Suppressor macrophage treated with lipopolysaccharide for 1 hour (primary cell): ENCODE measurements around the gene MS4A10.

Experiments
- DNase-seq, 3 donors: peaks; one replicate each; pipeline ENCODE4 v3.0.0-alpha.2; 2020 to 2022

The MS4A10 gene

DNA sequence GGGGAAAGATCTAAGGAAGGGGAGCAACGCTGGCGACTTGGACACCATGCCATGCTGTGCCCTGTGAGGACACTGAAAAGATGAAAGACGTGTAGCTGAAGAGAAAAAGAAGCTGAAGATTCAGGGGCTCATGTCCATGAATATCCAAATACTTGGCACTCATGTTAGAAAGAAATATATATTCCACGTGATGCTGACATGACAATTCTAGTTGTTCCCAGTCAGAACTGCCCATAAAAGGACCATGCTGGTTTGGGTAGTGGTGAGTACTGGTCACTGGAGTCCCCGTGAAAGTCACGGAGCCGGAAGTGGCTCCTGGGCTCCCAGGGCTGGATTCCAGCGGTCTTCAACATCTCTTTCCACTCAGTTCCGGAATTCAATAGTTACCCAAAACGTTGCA is 18.6 kb upstream of the MS4A10 start:
- no peak for DNase-seq

DNA sequence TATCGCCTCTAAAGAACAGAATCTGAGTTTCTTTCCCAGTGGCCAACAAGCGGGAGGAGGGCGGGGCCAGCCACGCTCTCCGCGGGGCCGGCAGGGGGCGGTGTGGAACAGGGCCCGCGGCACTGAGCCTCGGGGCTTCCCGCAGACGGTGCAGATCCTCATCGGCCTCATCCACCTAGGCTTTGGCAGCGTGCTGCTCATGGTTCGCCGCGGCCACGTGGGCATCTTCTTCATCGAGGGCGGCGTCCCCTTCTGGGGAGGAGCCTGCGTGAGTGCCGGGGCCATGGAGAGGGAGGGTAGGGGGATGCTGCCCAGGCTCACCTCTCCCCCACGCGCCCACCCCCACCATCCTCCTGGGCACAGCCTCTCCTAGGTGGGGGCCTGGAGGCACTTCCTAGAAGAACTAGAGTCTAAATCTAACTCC is 17.7 kb upstream of the MS4A10 start:
- peak in 2 of 3 donors; percentile 23 to 38 for DNase-seq

DNA sequence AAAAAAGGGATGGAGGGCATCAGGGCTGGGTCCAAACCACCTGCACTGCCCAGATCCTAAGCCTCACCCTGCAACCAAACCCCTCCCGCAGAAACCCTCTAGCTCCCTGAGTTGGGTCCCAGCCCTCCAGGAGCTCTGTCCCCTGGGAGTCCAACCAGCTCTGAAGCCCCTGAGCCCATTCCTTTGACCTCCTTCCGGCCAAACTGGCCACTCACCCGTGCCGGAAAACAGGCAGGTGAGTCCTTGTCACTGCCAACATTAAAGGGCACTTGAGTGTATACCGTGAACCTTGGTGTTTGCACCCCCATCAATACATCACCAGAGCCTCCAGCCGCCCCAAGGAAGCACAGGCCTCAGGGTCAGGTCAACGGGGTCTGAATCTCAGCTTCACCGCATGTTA is 16.9 kb upstream of the MS4A10 start:
- no peak for DNase-seq

GRCh38 chr11:60769273-60769672 is 15.9 kb upstream of the MS4A10 start:
- no peak for DNase-seq

DNA sequence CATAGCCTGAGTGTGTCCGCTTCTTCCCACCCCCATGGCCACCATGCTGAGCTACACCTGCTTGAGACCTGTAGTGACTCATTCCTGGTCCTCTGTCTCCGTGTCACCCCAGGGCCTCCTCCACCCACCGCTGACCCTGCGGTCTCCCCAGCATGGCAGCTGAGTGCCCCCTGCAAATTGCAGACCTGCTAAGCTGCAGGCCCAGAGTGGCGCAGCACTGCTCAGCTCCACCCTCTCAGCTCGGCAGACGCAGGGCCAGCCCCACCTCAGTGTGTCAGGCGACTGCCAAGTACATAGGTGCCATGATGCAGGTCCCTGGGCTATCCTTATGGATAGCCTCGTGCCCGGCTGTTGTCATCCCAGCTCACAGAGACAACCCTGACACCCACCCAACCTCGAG is 15.3 kb upstream of the MS4A10 start:
- no peak for DNase-seq

- DNase-seq, result no peak
These were observed 14.0 kb upstream of the MS4A10 start for GRCh38 chr11:60771146-60771545.

GRCh38 chr11:60771879-60772525 is 13.1 kb upstream of the MS4A10 start:
- no peak for DNase-seq

DNA sequence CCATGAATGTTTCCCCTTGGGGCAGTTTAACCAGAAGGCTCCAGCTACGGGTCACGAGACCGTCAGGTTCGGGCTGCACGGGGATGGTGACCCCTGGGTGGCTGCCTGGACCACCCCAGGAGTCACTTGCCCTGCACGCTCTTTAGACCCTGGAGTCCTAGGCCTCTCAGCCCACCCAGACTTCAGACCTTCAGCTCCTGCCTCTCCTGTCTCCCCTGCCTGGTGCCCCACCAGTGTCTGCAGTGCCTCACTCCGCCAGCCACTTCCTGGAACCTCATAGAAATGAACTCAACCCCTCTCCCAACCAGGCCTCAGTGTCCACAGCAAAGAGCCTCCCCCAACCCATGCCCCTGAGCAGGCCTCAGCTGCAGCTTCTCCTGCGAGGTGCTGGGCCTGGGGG is 12.5 kb upstream of the MS4A10 start:
- no peak for DNase-seq

DNA sequence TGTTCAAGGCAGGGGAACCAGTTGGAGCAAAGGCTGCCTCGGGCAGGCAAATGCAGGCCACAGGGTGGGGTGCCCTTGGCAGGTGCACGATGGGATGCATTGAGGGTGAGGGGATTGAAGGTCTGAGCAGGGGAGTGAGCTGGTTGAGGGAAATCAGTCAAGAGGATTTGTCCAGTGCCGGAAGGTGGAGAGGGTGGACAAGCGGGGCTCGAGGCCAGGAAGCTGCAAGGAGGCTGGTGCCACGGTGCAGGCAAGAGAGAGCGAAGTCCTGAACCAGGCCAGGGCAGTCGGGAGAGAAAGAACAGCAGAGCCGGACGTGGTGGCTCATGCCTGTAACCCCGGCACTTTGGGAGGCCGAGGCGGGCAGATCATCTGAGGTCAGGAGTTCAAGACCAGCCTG is 10.4 kb upstream of the MS4A10 start:
- DNase-seq, result no peak

DNA sequence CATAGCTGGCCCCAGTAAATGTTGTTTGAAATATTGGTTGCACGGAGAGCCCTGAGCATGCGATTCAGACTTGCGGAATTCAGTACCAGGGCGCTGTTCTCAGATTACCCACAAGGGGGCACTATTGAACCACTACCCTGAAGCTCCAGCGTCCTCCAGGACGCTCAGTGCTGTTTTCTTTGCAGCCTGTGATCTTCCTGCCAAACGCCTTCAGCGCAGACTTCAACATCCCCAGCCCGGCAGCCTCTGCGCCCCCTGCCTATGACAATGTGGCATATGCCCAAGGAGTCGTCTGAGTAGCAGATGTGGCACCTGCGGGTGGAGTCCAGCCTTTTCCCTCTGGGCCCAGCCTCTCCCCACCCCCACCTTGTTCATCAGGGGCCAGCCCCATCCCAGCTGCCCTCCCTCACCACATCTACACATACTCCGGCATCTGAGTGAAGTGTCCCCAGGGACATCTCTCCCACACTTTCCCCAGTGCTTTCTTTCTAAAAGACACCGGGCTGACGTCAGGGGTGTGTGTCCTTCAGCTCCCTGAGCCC is 9.6 kb upstream of the MS4A10 start:
- DNase-seq, result peak; percentile 83 to 90 (median 86)

GRCh38 chr11:60776167-60776566 is 9.0 kb upstream of the MS4A10 start:
- DNase-seq, result no peak

DNA sequence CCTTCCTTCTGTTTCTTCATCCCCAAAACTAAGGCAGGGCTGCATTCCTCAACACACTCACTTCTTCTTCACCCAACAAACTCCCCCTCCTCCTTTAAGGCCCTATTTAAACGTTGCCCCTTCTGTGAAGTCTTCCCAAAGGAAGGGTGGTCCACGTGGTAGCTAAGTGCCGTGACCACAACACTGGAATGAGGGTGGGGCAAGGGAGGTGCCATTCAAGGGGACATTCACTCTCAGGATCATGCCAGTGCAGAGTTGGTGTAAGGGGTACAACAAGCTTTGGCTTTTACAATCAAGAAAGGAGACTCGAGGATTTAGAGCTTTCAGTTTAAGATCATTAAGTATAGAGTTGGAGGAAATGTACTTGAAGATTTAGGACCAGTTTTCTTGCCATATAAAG is 8.0 kb upstream of the MS4A10 start:
- no peak for DNase-seq

GRCh38 chr11:60777572-60777971 is 7.6 kb upstream of the MS4A10 start:
- DNase-seq, result no peak

- DNase-seq, result no peak
These were observed 5.1 kb upstream of the MS4A10 start for GRCh38 chr11:60780065-60780464.

GRCh38 chr11:60780774-60781173 is 4.4 kb upstream of the MS4A10 start:
- DNase-seq, result no peak

GRCh38 chr11:60781286-60781980 is 3.7 kb upstream of the MS4A10 start:
- DNase-seq, result no peak

DNA sequence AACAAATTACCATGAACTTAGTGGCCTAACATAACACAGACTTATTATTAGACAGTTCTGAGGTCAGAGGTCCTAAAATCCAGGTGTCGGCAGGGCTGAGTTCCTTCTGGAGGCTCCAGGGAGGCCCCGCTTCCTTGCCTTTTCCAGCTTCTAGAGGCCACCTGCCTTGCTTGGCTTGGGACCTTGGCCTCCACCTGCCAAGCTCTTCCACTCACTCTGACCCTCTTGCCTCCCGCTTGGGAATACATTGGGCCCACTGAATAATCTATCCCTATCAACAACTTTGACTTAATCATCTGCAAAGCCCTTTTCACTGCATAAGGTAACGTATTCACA is 3.2 kb upstream of the MS4A10 start:
- no peak for DNase-seq

DNA sequence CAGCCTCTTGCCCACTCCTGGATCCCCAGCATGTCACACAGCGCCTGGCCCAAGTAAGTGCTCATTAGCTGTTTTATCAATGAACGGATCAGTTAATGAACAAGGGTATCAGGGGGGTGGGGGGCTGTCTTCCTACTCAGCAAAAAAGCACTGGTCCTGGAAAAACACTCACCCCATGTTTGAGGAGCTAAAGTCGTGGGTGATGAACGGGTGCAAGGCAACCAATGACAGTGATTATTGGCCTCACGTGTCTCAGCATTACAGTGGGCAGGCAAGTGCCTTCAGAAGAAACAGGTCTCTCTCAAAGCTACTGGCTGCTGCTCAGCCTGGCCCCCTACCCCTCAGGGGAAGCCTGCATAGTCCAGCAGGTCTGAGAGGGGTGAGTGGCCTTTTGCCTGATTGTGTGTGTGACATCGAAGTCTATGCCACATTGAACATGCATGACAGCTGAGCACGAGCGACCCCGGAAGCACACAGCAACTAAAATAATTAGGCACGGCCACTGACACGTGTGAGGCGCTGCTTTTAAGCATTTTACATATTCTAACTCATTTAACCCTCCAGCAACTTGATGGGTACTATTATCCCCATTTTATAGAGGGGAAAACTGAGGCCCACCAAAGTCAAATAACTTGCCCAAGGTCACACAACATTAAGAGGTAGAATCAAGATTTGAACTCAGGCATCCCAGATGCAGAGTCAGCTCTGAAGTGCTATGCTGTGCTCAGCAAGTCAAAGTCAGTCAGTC is 2.6 kb upstream of the MS4A10 start:
- no peak for DNase-seq

DNA sequence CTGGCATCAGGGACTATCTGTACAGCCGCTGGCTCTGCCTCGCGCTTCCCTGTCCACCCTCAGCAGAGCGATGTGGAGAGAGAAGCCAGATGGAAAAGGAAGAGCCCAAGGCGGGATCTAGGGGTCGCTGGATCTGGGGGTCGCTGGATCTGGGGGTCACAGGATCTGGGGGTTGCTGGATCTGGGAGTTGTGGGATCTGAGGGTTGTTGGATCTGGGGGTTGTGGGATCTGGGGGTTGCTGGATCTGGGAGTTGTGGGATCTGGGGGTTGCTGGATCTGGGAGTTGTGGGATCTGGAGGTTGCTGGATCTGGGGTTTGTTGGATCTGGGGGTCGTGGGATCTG is 2.0 kb upstream of the MS4A10 start:
- DNase-seq, result no peak

DNA sequence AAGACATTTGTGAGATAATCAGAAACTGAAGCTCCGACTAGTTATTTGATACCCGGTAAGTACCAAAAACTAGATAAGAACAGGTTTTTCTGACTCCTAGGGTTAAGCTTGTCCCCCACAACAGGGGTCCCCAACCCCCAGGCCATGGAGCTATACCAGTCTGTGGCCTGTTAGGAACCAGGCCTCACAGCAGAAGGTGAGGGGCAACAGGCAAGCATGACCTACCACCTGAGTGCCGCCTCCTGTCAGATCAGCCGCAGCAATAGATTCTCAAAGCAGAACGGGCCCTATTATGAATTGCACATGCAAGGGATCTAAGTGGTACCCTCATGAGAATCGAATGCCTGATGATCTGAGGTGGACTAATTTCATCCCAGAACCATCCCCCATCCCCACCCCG is 1.2 kb upstream of the MS4A10 start:
- DNase-seq, result no peak

DNA sequence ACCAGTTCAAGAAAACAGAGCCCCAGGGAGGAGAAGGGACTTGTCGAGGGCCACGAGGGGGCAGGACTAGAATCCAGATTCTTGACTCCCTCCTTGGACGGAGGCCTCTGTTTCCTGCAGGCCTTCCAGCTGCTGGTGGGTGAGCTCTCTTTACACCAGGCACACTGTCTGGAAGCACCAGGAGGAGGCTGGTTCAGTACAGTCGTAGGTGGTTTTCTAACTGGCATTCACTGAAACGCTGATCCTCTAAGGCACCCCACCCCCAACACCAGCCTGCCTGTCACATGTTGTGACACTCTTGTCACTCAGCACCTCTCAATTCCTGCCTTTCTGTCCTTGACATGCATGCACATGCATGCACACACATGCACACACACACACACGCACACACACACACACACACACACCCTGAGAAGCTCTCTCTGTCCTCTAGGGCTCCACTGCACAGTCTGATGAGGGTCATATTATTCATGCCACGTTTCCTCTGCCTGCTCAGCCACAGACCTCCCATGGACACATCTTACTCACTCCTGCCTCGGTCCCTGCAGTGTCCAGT is 751 bp downstream of the MS4A10 start:
- DNase-seq, result no peak

GRCh38 chr11:60786811-60787567 is 1.9 kb downstream of the MS4A10 start:
- DNase-seq, result no peak
